HCT116 (cell line): ENCODE results near the gene SH3GL2.

Experiments used
- CEBPB ChIP-seq: IDR thresholded peaks from 2 replicates; pipeline ENCODE4 v1.6.1; 2012; ENCODE audit warnings: low read depth
- EGR1 ChIP-seq: IDR thresholded peaks from 2 replicates; pipeline ENCODE4 v1.6.1; 2012; ENCODE audit warnings: low read depth
- EZH2 ChIP-seq: fragments of 200-600 bp; sonication (generic); IDR thresholded peaks from 2 replicates; pipeline ENCODE4 v1.6.1; 2017; ENCODE audit warnings: antibody characterized with exemption, mixed run types
- FOSL1 ChIP-seq: IDR thresholded peaks from 2 replicates; pipeline ENCODE4 v1.6.1; 2012; ENCODE audit warnings: low read depth
- JUND ChIP-seq: IDR thresholded peaks from 2 replicates; pipeline ENCODE4 v1.6.1; 2012
- POLR2A ChIP-seq: IDR thresholded peaks from 2 replicates; pipeline ENCODE4 v1.7.0; 2011; ENCODE audit warnings: borderline replicate concordance; ENCODE audit not compliant: insufficient read depth, insufficient read length; ENCODE audit errors: extremely low read depth
- POLR2AphosphoS5 ChIP-seq: IDR thresholded peaks from 2 replicates; pipeline ENCODE4 v1.6.1; 2011; ENCODE audit warnings: mild to moderate bottlenecking, low read depth, low read length, moderate library complexity
- SIN3A ChIP-seq: IDR thresholded peaks from 2 replicates; pipeline ENCODE4 v1.6.1; 2012; ENCODE audit warnings: low read depth
- TCF7L2 ChIP-seq: IDR thresholded peaks from 2 replicates; pipeline ENCODE4 v1.7.0; 2011; ENCODE audit warnings: borderline replicate concordance, inconsistent platforms; ENCODE audit not compliant: insufficient read depth, insufficient read length; ENCODE audit errors: extremely low read depth
- YY1 ChIP-seq: IDR thresholded peaks from 2 replicates; pipeline ENCODE4 v1.6.1; 2011; ENCODE audit warnings: low read length, low read depth, moderate library complexity, mild to moderate bottlenecking; ENCODE audit not compliant: insufficient replicate concordance; ENCODE audit errors: extremely low read depth
- TF ChIP-seq, protein P1 (sequence below), 3 experiments: fragments of 200-600 bp in 1 of 3; sonication (generic) in 1 of 3; IDR thresholded peaks in 2 of 3; conservative IDR thresholded peaks in 1 of 3; 2 replicates each; pipeline ENCODE4 v1.5.1; 2012 to 2017; ENCODE audit warnings: low read depth in 2 of 3, low read length in 2 of 3, antibody characterized with exemption in 1 of 3, borderline replicate concordance in 1 of 3, control low read depth in 1 of 3, mild to moderate bottlenecking in 1 of 3, mixed read lengths in 1 of 3, mixed run types in 1 of 3, moderate library complexity in 1 of 3; ENCODE audit not compliant: insufficient read depth in 1 of 3
- TF ChIP-seq, protein P2 (sequence below): IDR thresholded peaks from 2 replicates; pipeline ENCODE4 v1.6.1; 2012
- TF ChIP-seq, protein P3 (sequence below): IDR thresholded peaks from 2 replicates; pipeline ENCODE4 v1.6.1; 2012; ENCODE audit warnings: low read depth

DNA sequence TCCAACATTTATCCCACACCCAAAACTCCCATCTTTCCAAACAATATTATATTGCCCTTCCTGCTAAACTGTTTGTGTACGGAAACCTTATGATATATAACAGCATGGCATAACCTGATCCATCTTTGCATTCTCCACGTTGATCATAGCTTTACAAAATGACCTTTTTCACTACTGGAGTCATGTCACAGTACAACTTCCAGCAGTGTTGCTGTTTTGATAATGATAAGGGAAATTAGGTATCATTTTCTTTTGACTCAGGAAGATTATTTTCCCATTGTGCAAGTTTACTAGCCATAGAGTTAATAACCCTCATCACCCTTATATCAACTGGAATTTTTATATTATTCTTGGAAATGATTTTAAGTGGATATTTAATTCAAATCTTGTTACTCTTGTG lies 57.5 kb downstream of the SH3GL2 start:
- TF ChIP-seq, protein P1, sequence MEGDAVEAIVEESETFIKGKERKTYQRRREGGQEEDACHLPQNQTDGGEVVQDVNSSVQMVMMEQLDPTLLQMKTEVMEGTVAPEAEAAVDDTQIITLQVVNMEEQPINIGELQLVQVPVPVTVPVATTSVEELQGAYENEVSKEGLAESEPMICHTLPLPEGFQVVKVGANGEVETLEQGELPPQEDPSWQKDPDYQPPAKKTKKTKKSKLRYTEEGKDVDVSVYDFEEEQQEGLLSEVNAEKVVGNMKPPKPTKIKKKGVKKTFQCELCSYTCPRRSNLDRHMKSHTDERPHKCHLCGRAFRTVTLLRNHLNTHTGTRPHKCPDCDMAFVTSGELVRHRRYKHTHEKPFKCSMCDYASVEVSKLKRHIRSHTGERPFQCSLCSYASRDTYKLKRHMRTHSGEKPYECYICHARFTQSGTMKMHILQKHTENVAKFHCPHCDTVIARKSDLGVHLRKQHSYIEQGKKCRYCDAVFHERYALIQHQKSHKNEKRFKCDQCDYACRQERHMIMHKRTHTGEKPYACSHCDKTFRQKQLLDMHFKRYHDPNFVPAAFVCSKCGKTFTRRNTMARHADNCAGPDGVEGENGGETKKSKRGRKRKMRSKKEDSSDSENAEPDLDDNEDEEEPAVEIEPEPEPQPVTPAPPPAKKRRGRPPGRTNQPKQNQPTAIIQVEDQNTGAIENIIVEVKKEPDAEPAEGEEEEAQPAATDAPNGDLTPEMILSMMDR (IDR thresholded peaks at IDR 0.05 in 2 of 3, conservative IDR thresholded peaks at IDR 0.05 in 1 of 3; ENCODE audit: borderline replicate concordance in 1 of 3, insufficient read depth in 1 of 3, low read depth in 2 of 3, low read length in 2 of 3) = no peak
- TF ChIP-seq JUND (no peak), TCF7L2 (no peak), POLR2AphosphoS5 (no peak), EGR1 (no peak), SIN3A (no peak), FOSL1 (no peak), YY1 (no peak), CEBPB (no peak), EZH2 (no peak), POLR2A (no peak)
- TF ChIP-seq, protein P2, sequence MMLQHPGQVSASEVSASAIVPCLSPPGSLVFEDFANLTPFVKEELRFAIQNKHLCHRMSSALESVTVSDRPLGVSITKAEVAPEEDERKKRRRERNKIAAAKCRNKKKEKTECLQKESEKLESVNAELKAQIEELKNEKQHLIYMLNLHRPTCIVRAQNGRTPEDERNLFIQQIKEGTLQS = no peak
- TF ChIP-seq, protein P3, sequence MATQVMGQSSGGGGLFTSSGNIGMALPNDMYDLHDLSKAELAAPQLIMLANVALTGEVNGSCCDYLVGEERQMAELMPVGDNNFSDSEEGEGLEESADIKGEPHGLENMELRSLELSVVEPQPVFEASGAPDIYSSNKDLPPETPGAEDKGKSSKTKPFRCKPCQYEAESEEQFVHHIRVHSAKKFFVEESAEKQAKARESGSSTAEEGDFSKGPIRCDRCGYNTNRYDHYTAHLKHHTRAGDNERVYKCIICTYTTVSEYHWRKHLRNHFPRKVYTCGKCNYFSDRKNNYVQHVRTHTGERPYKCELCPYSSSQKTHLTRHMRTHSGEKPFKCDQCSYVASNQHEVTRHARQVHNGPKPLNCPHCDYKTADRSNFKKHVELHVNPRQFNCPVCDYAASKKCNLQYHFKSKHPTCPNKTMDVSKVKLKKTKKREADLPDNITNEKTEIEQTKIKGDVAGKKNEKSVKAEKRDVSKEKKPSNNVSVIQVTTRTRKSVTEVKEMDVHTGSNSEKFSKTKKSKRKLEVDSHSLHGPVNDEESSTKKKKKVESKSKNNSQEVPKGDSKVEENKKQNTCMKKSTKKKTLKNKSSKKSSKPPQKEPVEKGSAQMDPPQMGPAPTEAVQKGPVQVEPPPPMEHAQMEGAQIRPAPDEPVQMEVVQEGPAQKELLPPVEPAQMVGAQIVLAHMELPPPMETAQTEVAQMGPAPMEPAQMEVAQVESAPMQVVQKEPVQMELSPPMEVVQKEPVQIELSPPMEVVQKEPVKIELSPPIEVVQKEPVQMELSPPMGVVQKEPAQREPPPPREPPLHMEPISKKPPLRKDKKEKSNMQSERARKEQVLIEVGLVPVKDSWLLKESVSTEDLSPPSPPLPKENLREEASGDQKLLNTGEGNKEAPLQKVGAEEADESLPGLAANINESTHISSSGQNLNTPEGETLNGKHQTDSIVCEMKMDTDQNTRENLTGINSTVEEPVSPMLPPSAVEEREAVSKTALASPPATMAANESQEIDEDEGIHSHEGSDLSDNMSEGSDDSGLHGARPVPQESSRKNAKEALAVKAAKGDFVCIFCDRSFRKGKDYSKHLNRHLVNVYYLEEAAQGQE = no peak
